Activated CD8-positive, alpha-beta memory T cell treated with anti-CD3 and anti-CD28 coated beads for 36 hours (primary cell): ENCODE results near the gene GABPB1. TPM values are rescaled to one million over a fixed set of nuclear protein-coding genes. Genes with fewer than 3 reads are reported as not detected.

Experiments
- CTCF ChIA-PET: fragments of 350-600 bp; sonication (Branson Sonifier 250); formaldehyde crosslinking; loops from one replicate; lab custom pipeline; 2021; ENCODE audit warnings: antibody characterized with exemption; lab: Charles Lee
- POLR2A ChIA-PET: fragments of 350-600 bp; sonication (Branson Sonifier 250); formaldehyde crosslinking; loops from one replicate; lab custom pipeline; 2021; ENCODE audit warnings: antibody characterized with exemption; lab: Charles Lee
- total RNA-seq, 2 experiments: library from RNA; stranded (reverse); gene quantifications; one replicate each; pipeline ENCODE4 v1.2.3, GENCODE V29; 2021

The GABPB1 gene
- total RNA-seq, 2 experiments from 2014 or later: 46.3 to 48.1 TPM

- ChIA-PET CTCF (interaction anchor here (1.1 to 1.3 kb wide), 3 partner anchors 24 to 94 kb away, joined by 3 to 6 read pairs (median 4); no protein-coding TSS in a partner anchor), POLR2A (interaction anchor here (0.6 to 2.2 kb wide), 16 partner anchors 69 to 1198 kb away, joined by 3 to 16 read pairs (median 4); partner anchors contain the start of genes AP4E1, COPS2, SLC27A2 and TRPM7)
These were observed 792 bp downstream of the GABPB1 start for GRCh38 chr15:50353975-50354837.

- ChIA-PET POLR2A (interaction anchor here (0.6 to 1.8 kb wide), 11 partner anchors 69 to 1198 kb away, joined by 3 to 13 read pairs (median 4); partner anchors contain the start of genes COPS2, TRPM7 and USP8), CTCF (interaction anchor here (1.1 to 1.3 kb wide), 3 partner anchors 25 to 93 kb away, joined by 3 to 6 read pairs (median 4); no protein-coding TSS in a partner anchor)
These were observed 1.6 kb downstream of the GABPB1 start for GRCh38 chr15:50353251-50353974.

DNA sequence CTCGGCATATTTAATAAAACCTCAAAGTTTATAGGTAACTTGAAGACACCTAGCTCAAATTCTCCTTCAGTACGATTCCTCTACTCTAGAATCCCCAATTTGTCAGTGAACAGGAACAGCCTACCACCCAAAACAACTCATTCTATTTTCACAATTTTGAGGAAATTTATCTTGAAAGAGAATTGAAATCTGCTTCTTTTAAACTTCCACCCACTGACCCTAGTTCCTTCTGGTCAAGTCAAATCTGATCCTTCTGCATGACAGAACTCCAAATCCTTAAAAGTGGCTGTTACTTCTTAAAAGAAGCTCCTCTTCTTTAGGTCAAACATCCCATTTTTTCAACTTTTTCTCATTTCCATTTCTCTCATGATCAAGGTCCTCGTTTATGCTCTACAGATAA, 4.4 kb downstream of the GABPB1 start:
- POLR2A ChIA-PET: no interaction called here
- CTCF ChIA-PET: interaction anchor here (0.6 to 1.1 kb wide), 2 partner anchors 15 to 28 kb away, joined by 3 read pairs; no protein-coding TSS in a partner anchor

- ChIA-PET POLR2A (no interaction called here), CTCF (no interaction called here)
These were observed 9.7 kb downstream of the GABPB1 start for GRCh38 chr15:50345298-50345697.

DNA sequence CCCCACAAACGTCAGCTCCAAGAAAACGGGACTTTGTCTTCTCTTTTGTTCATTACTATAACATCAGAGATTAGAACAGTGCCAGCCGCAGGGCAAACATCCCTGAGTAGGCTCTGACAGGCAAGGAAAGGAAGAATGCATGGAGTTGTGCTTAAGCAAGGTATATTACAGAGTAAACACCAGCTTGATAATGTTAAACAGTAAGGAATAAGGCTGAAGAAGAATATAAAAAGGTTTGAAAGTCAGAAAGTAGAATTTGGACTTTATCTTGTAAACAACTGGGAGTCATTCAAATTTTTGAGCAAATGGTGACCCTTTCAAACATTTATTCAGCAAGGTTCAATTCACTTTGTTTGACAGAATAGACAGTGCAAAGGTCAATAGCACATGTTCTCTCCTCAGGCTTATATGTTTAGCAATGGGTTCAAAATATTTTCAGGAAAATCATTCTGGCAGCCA, 11.0 kb downstream of the GABPB1 start:
- ChIA-PET POLR2A (no interaction called here), CTCF (no interaction called here)

- ChIA-PET CTCF (interaction anchor here (0.6 kb wide), 1 partner anchor 124 kb away, joined by 4 read pairs; no protein-coding TSS in a partner anchor), POLR2A (no interaction called here)
These were observed 13.3 kb downstream of the GABPB1 start for GRCh38 chr15:50341616-50342136.

GRCh38 chr15:50340416-50340815, 14.6 kb downstream of the GABPB1 start:
- ChIA-PET POLR2A (no interaction called here), CTCF (no interaction called here)

GRCh38 chr15:50339717-50340116, 15.3 kb downstream of the GABPB1 start:
- POLR2A ChIA-PET: interaction anchor here (0.6 kb wide), 2 partner anchors 15 to 1399 kb away, joined by 3 read pairs; partner anchors contain the start of gene GABPB1
- CTCF ChIA-PET: no interaction called here

- CTCF ChIA-PET: interaction anchor here (0.5 to 0.6 kb wide), 3 partner anchors 15 to 1744 kb away, joined by 3 to 4 read pairs (median 3); no protein-coding TSS in a partner anchor
- POLR2A ChIA-PET: no interaction called here
These were observed 19.7 kb downstream of the GABPB1 start for GRCh38 chr15:50335251-50335650.

DNA sequence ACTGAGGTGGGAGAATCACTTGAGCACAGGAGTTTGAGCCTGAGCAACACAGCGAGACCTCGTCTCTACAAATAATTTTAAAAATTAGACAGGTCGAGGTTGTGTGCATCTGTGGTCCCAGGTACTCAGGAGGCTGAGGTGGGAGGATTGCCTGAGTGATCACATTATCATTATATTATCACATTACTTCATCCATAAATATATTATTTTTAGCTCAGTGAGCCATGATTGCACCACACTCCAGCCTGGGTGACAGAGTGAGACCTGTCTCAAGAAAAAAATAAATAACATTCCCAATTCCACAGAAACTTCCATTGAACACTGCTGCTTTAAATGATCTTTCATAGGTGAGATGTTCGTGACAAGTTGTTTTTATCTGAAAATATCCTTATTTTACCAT, 21.8 kb downstream of the GABPB1 start:
- ChIA-PET CTCF (no interaction called here), POLR2A (no interaction called here)

DNA sequence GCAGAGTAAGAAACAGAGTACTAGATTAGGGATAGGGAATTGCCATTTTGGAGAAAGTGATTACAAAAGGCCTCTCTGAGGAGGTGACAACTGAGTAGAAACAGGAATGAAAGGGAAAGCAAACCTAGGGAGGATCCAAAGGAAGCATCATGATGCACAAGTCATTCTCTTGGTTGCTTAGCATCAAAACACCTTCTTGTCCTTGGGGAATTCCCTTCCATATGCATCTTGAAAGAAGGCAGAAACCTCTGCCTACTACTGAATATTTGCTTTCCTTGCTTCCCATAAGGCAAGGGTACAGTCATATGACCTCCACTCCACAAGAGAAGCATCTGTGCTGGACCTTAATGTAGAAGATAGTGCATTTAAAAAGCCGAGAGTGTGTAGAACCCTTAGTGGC, 24.1 kb downstream of the GABPB1 start:
- CTCF ChIA-PET: no interaction called here
- POLR2A ChIA-PET: no interaction called here

- CTCF ChIA-PET: no interaction called here
- POLR2A ChIA-PET: no interaction called here
These were observed 26.9 kb downstream of the GABPB1 start for GRCh38 chr15:50328116-50328515.

DNA sequence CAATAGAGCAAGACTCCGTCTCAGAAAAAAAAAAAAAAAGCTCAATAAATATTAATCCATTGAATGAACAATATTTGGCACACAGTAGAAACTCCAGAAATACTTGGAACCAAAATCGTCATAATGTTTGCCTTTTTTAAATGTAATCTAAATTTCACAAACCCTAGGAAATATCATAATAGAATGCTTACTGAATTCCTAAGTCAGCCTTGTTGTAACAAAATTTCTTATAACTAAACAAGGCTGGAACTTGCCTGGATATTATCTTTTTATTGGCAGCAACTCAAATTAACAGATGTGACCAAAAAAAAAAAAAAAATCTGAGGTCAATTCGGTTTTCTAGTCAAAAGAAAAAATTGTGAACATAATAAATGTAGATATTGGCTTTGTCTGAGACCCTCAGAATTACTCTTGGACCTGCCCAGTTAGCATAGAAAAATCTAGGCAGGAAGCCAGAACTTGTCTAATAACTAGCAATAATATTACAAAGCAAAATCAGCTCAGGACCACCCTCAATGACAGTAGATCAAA, 33.3 kb downstream of the GABPB1 start:
- ChIA-PET POLR2A (no interaction called here), CTCF (no interaction called here)

DNA sequence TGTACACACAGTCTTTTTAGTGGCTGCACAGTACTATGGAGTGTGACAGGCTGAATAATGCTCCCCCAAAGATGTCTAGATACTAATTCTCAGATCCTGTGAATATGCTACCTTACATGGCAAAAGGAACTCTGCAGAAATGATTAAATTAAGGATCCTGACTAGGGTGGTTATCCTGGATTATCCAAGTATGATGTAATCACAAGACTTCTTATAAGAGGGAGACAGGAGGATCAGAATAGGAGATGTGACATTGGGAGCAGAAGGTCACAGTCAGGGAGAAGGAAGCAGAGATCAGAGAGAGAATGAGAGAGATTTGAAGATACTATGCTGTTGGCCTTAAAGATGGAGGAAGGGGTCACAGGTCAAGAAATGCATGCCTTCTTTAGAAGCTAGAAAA, 34.5 kb downstream of the GABPB1 start:
- ChIA-PET POLR2A (no interaction called here), CTCF (no interaction called here)

DNA sequence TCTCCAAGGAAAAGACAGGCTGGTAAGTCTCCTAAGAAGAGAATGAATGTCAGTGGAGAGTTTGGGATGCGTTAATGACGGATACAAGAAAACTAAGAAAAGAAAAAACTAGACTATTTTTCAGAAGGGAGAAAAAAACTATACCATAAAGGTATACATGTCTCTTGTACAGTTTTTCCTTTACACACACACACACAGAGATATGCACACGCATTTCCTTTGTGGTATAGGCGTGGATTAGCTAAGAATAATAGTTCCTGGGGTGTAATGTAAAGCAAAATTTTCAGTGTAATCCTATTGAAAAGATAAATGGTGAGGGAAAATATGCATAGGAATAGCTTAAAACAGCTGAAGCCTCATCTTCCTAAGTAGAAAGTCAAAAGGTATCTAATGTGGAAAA, 36.3 kb downstream of the GABPB1 start:
- CTCF ChIA-PET: no interaction called here
- POLR2A ChIA-PET: interaction anchor here (0.7 kb wide), 1 partner anchor 71 kb away, joined by 3 read pairs; no protein-coding TSS in a partner anchor

GRCh38 chr15:50315814-50316630, 39.0 kb downstream of the GABPB1 start:
- CTCF ChIA-PET: interaction anchor here (0.5 to 2.2 kb wide), 10 partner anchors 13 to 198 kb away, joined by 3 to 11 read pairs (median 4); partner anchors contain the start of gene SLC27A2
- POLR2A ChIA-PET: no interaction called here

DNA sequence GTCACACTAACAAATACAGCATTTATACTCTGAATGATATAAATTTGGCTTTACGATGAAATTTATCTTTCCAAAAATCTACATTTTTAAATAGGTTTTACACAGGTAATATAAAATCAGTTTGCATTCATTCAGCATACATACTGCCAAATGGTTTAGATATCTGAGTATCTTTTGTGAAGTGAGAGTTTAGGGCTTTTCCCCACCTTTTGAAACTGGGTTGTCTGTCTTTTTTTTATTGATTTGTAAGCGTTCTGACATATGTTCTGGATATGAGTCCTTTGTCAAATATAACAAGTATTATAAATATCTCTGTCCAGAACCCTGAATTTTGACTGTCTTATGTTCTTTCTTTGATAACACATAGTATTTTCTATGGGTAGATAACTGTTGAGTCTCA, 42.4 kb downstream of the GABPB1 start:
- CTCF ChIA-PET: no interaction called here

GRCh38 chr15:50307799-50308198, 47.2 kb downstream of the GABPB1 start:
- CTCF ChIA-PET: no interaction called here
- POLR2A ChIA-PET: no interaction called here

More for the DNA sequence above, 42.4 kb downstream of the GABPB1 start:
- POLR2A ChIA-PET: no interaction called here
